NCI-H2107 treated with DMSO at 0.1 percent for 48 hours (cell line): ENCODE data around the gene ZCWPW2.

Experiments used
- DNase-seq: peaks from one replicate; lab custom pipeline; 2025; ENCODE audit not compliant: unreplicated experiment; lab: John Stamatoyannopoulos, UW

Gene ZCWPW2, protein sequence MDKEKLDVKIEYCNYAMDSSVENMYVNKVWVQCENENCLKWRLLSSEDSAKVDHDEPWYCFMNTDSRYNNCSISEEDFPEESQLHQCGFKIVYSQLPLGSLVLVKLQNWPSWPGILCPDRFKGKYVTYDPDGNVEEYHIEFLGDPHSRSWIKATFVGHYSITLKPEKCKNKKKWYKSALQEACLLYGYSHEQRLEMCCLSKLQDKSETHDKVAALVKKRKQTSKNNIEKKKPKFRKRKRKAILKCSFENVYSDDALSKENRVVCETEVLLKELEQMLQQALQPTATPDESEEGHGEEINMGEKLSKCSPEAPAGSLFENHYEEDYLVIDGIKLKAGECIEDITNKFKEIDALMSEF

DNA sequence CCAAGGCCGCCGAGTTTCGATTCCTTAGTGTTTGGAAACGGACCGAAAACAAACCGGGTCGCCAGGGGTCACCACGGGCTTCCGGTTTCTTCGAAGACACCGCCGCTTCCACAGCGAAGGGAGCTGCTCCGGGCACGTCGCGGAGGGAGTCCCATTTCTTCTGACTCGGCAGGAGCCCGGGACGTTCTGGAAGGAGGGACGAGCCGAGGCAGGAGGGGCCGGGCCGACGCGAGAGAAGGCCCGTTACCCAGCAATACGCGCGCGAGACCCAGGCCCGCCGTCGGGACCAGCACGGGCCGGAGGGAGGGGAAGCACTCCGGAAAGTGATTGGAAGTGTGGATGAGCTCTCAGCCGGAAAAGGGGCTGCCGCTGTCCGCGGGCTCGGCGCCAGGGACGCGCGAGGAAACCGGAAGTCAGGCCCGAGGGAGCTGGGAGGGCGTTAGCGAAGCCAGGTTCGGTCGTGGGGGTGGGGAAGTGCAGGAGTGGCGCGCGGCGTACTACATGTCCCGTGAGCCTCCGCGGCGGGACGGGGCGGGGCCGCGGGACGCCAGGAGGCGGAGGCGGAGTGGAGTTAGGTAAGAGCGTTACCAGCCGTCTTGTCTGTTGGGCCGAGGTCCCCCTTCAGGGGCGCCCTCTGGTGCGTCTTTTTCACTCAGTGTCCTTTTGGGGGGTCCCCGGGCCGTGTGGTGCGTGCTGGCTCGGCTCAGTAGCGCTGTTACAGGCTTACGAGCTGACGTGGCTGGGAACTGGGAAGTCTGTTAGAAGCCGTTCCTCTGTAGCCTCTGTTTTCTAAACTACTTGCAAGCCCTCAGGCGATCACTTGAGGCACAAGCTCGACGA is at the start of gene ZCWPW2, which contains the start of gene AZI2:
Gene ZCWPW2, plus strand, starts transcription at position 93 of the 840 bp plus-strand sequence. CDS start 64,348 bp downstream, outside the sequence.
Gene AZI2, minus strand, starts transcription at position 196 of the 840 bp plus-strand sequence. CDS start 8,207 bp downstream, outside the sequence.
- DNase-seq = peak; percentile 48

DNA sequence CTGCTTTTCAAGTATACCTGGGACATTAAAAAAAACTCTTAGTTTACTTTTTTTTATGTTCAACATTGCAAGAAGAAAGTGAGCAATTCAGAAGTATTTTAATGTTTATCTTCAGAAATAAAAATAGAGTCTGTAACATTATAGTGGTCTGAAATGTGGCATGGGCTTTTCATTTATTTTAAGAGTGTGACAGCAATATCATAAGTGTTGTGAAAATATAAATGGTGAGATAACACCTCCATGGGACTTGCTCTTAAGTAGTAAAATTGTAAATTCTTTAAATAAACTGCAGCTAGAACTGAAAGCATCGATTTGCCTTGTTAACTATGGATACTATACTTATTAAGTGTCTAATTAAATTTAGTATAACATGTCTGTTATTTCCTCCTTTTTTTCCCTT is 48.8 kb upstream of the ZCWPW2 start:
- DNase-seq = no peak

DNA sequence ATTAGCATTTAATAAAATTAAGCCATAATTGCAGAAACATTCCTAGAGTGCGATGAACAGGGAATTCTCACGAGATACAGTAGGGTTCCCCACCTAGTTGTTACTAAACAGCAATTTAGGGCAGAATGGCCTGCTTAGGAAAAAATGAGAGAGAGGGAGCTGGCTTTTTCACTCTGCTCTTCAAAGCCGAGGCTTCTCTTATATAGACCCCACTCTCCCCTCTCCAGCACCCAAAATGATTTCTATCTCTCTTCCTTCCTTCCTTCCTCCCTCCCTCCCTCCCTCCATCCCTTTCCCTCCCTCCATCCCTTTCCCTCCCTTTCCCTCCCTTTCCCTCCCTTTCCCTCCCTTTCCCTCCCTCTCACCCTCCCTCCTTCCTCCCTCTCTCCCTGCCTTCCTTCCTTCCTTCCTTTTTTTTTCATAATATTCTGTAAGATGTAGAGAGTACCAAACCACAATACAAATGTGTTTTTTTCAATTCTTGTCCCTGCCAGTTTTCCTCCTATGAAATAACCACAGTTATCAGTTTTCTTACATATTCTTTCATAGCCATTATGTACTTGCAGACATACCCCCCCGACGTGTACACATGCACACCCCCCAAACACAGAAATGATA is 48.1 kb upstream of the ZCWPW2 start:
- no peak for DNase-seq

DNA sequence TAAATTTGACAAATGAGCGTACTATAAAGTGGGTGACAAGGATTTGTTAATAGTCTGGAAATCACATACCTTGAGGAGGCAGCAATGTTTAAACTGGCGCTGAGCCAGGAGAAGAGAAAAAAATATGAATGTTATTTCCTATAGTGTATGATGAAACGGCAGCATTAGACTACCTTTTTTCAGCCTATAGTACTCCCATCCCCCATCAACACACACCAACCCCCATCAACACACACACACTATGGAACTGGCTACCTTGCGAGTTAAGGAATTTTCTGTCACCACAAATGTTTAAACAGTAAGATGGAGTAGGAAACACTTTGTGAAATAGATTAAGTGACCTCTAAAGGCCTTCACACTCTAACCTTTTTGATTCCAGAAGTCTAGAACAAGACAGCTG is 46.8 kb upstream of the ZCWPW2 start:
- no peak for DNase-seq

DNA sequence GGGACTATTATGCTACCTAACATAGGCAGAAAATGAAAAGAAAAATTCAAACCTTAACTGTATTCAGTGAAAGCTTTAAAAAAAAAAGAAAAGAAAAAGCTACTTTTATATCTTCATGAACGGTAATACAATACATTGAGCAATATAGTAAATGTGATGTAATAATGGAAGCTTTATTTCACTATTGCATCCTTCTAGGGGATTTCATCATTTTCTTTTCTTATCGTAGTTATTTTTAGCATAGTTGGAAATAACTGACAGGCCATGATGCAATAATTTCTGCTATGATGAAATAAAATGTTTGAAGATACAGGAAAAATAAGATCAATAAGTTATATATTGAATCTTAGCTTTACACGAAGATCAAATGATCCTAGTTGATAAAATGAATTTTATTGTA is 40.3 kb upstream of the ZCWPW2 start:
- no peak for DNase-seq

DNA sequence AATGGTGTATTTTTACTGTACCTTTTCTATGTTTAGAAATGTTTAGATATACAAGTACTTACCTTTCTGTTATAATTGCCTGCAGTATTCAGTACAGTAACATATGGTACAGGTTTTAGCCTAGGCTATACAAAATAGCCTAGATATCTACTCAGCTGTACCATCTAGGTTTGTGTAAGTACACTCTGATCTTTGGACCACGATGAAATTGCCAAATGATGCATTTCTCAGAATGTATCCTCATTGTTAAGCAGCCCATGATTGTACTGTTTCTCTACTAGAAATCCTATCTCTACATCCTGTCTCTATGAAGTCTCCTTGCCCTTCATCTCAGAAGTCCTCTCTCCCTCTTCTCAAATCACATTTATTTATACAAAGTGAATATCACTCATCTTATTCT is 32.8 kb upstream of the ZCWPW2 start:
- DNase-seq = no peak

DNA sequence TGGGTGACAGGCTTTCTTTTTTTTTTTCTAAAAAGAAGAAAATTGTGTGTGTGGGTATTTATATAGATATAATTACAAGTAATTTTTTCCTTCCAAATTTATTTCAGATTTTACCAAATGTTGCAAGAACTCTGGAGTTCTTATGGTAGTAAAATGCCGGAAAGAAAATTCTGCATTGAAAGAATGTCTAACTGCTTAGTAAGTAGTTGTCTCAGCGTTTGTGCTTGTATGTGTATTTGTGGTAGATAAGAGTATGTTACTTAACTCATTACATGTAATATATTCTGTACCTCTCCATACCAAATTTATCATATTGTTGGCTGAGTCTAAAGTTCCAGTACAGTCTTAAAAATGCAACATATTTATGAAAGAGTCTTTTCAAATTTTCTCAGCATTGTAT is 32.3 kb upstream of the ZCWPW2 start:
- DNase-seq = no peak

DNA sequence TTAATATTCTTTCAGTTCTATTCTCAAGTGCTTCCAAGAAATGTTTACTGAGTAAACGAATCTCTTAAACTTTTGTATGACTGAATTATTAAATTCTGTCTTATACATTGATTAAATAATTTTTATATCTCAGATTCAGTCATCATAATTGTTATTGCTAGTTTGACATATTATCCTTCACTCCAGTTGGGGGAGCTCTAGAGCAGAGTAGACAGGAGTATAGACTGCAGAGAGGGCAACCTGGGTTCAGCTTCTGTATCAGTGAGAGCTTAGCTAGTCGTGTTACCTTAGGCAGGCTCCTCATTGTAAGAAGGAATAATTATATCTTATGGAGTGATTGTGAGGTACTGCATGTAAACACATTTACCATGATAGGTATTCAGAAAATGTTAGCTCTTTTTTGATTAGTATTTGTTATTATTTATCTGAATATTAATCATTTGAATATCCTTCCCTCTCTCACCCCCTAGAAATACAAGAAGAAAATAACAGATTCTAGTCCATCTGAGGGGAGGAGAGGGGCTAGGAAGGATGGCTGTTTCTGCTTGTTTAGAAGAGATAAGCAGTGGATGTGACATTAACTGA is 31.0 kb upstream of the ZCWPW2 start:
- DNase-seq = peak; percentile 14

DNA sequence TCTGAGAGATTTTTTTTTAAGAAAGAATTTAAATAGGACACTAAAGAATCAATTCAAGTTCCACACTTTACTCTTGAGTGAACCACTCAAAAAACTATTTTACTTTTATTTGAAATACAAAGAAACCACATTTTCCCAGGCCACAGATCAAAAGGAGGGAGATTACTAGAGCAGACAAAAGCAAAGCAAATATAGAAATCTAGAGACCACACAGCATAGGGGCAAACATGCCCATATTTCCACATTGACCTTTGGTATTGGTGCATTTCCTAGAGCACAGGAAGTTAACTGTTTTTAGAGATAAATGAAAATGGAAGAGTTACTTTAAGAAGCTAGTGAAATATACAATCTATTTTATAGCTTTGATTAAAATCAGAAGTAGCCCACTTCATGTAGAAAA is 27.5 kb upstream of the ZCWPW2 start:
- no peak for DNase-seq

DNA sequence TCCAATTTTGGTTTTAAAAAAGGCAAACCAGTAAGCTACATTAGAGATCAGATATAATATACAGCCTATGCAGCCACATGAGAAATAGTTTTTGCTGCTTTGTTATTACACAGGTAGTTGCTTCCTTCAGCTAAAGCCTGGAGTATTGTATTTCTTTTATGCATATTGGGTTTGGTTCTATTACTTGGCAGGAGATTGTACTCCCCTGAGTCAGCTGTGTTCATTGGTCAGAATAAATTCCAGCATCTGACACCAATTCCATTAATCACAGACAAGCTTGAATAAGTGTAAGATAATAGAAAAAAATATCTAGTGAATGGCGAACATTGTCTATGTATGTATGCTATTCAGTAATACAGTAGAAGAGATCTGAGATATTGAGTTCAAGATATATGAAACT is 26.1 kb upstream of the ZCWPW2 start:
- no peak for DNase-seq

DNA sequence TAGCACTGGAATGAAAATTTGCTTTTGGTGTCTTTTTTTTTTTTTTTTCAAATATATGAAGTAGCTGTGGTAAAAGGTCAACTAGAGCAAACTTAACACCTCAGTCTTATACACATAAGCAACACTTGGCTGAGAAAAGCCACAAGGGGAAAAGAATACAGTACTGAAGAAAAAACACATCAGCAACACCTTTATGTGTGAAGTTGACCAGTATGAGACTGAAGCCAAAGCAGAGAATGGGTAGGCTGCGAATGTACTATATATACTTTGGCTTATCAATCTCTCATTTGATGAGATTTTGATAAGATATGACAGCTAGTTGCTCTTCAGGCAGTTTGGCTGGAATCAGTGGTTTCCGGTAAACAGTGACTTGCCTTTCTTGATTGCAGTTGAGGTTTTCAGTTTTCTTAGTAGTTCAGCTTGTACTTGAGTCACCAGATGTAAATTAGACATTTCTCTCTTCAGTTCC is 22.0 kb upstream of the ZCWPW2 start:
- no peak for DNase-seq

DNA sequence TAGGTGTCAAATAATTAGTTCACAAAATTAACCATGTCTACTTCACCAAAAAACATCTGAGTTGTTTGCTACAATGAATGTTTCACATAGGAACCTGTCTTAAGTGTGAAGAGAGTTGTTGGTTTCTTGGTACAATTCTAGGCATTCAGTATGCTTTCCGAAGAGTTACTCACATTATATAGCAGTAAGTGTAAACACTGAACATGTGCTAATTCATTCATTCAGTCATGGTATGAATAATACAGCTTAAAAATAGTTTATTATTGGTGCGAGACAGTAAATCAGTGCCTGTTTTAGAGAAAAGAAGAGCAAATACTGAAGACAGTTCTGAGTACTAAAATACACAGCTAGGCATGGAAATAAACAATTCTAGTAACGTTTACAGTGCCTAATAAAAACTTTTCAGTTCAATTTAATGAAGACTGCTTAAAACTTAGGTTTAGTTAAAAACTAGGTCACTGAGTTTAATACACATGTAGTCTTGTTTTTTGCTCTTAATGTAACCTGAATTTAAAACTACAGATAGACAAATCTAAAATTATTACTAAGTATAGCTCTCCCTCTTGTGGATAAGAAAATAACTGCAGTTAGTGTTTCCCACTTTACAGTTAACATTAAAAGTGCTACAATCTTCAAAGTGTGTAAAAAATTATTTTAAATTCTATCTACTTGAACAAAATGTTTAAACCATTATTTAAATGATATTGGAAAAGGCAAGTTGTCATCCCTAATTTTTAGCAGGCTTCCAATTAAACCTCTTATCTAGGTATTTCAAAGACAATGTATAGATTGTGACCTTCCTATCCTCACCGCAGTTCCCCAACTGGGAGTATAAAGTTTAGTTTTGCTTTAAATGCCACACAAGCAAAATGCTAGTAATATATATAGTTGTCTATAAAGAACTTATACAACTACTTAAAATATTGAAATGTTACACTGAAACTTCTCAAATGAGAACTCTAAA is 20.1 kb upstream of the ZCWPW2 start:
- DNase-seq = no peak

DNA sequence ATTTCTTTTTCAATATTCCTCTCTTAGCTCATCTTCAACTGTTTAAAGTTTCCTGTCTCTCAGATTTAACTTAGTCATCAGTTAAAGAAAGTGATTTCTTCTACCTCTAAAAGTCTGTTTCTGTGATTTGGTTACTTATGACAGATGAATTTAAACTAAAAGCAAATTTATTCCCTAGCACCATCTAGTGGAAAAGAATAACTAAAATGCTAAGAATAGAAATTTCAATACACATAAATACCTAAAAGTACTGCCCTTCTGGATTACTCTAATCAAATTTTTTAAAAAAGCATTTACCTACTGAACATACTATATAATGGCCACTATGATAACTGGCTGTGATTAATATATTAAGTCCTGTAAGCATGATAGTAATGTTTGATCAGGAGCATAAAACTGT is 14.0 kb upstream of the ZCWPW2 start:
- no peak for DNase-seq

DNA sequence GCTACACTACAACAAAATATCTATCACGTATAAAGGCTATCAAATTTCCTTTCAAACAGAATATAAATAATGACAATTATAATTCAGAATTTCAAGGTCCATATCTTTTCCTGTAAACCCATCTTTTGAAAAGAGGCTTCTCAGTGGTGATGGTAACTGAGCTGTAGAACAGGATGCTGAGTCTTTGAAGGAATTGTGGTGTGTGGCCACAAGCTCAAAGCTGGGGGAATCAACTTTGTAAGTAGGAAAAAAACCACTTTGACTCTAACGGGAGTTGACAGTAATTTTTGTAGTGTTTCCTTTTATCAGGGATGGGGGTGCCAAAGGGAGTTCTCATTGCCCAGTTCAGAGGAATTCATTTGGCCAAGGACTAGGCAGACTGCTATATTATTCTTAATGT is 13.3 kb upstream of the ZCWPW2 start:
- DNase-seq = no peak

DNA sequence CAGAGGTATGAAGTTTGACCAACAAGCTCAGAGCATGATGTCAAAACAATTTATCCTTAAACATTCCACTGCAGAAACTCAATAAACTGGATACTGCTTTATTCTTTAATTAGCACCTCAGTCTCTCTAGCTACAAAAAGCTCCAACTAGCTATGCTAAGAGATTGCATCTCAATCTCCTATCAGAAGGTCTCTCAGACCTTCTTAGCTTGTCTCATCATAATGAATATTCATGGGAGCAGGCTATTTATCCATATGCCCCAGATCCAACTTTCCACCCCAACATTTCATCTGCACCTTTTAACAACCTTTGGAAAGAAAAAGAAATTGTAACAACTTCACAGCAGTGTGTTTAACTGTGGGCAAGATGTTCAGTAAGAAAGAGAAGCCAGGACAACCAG is 11.3 kb upstream of the ZCWPW2 start:
- DNase-seq = no peak

DNA sequence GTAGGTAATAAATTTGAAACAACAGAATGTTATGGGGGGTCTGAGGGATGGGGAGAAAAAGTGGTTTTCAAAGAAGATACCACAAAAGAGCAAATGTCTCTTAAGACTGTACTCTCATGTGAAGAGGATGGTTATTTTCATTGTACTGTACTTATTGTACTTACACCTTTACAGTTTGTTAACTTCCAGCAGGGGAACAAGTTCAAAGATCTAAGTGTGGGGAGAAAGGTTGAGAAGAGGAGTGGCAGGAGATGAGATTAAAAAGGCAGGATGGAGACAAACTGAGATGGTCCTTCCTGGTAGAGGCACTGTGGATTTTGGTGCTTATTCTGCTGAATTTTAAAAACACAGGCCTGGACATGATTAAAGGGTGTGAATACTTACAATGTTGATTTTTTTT is 5.4 kb upstream of the ZCWPW2 start:
- no peak for DNase-seq

DNA sequence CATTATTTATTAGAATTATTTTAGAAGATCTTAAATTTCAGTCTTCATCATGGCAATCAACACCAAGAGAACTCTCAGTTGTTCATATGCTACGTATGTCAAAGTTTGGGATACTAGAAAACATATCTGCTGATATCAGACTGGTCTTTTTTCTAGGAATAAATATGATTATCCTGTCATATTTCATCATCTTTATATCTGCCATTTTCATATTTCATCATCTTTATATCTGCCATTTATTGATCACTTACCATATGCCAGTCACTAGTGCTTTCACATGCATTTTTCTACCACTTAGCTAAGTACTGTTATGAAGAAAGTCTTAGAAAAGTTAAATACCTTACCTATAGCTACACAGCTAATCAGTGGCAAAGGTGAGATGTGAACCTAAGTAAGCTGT is 2.8 kb upstream of the ZCWPW2 start:
- DNase-seq = no peak

DNA sequence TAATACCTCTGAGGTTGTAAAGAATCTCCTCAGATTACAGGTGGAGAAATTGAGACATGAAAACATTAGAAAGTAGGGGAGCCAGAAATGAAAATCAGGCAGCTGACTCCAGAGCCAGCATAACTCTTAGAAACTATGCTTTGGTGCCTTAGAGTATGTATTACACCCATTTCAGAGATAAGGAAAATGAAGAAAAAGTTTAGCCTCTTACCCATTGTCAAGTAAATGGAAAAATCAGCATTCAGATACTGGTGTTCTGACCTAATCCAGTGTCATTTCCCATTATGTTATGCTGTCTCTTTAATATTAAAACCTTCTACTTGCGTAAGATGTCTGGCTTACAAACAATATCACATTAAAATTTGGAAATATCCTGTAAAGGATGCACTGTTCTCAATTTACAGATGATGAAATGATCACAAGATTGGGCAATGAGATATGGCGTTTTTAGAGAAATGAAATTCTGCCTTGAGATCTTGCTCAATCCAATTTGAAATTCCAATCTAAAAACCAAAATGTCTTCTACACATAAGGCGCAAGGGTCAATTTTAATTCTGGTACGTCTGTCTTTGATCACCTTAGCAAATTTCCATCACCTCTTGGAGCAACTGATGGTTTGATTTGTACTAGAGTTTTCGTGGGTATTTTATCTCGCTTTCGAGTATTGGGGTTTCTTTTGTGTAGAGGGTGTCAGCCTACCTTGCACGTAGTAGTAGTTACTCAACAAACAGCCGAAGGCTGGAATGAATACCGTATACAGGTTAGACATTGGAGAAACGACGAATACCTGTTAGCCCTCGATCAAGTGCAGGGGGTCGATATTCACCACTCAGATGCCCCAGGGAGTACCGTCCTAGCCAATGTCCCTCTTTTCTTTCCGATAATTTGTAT is 902 bp upstream of the ZCWPW2 start:
- DNase-seq = no peak

DNA sequence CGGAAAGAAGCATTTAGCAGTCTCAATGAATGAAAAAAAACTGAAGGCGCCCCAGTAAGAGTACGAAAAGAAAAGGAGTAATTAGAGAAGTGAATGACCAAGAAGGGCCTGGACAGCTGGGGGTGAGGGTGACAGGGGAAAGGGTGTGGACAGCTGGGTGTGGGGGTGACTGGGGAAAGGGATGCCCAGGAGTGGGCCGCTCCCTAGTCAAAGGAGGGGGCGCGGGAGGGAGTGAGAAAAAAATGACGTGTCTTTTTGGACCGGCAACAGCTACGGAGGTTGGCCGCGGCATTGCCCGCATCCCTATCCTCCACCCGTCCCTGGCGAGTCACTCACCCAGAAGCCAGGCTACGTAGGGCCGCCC is 274 bp upstream of the ZCWPW2 start:
- no peak for DNase-seq
